NB4 (cell line): ENCODE data around the gene VEGFA.

Experiments used
- MYC ChIP-seq: IDR thresholded peaks from 2 replicates; pipeline ENCODE4 v1.6.1; 2011; ENCODE audit warnings: low read depth, low read length
- POLR2A ChIP-seq: IDR thresholded peaks from 2 replicates; pipeline ENCODE4 v1.6.1; 2011; ENCODE audit warnings: mild to moderate bottlenecking; ENCODE audit not compliant: insufficient read length; ENCODE audit errors: extremely low read depth
- TF ChIP-seq, protein P1 (sequence below): IDR thresholded peaks from one replicate; pipeline ENCODE4 v1.5.1; 2012; ENCODE audit warnings: low read depth, low read length
- TF ChIP-seq, protein P2 (sequence below): IDR thresholded peaks from 2 replicates; pipeline ENCODE4 v1.6.1; 2011; ENCODE audit warnings: low read depth, low read length

DNA sequence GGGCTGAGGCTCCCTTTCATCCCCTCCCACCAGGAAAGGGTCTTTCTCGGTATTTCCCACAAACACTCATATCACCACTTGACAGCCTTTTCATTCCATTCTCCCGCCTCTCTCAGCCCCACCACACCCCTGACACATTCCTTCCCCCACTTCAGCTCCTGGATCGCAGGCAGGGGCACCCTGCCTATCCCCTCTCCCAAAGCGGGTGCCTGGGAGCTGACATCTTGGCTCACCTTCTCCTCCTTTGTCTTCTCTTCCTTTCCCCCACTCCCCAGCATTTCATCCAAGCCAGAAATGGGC lies 10.2 kb upstream of the VEGFA start:
- TF ChIP-seq, protein P1, sequence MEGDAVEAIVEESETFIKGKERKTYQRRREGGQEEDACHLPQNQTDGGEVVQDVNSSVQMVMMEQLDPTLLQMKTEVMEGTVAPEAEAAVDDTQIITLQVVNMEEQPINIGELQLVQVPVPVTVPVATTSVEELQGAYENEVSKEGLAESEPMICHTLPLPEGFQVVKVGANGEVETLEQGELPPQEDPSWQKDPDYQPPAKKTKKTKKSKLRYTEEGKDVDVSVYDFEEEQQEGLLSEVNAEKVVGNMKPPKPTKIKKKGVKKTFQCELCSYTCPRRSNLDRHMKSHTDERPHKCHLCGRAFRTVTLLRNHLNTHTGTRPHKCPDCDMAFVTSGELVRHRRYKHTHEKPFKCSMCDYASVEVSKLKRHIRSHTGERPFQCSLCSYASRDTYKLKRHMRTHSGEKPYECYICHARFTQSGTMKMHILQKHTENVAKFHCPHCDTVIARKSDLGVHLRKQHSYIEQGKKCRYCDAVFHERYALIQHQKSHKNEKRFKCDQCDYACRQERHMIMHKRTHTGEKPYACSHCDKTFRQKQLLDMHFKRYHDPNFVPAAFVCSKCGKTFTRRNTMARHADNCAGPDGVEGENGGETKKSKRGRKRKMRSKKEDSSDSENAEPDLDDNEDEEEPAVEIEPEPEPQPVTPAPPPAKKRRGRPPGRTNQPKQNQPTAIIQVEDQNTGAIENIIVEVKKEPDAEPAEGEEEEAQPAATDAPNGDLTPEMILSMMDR: no peak
- TF ChIP-seq POLR2A (no peak), MYC (no peak)
- TF ChIP-seq, protein P2, sequence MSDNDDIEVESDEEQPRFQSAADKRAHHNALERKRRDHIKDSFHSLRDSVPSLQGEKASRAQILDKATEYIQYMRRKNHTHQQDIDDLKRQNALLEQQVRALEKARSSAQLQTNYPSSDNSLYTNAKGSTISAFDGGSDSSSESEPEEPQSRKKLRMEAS: no peak
